SKM-1 (cell line): ENCODE data around the gene SESN2.
"Not testable (repeated sequence)": the region's sequence is repeated elsewhere in the genome, so short reads cannot be mapped to it uniquely, and the experiment has no call there.

ENCODE experiments used
- DNase-seq: peaks from one replicate; lab custom pipeline; 2025; ENCODE audit not compliant: unreplicated experiment; lab: John Stamatoyannopoulos, UW

Gene SESN2

GRCh38 chr1:28326984-28327383 lies 67.7 kb downstream of the SESN2 start:
- DNase-seq, result no peak

GRCh38 chr1:28327431-28327830 lies 68.1 kb downstream of the SESN2 start:
- DNase-seq, result not testable (repeated sequence)

- no peak for DNase-seq
Observed at GRCh38 chr1:28328228-28328648, 68.9 kb downstream of the SESN2 start.

GRCh38 chr1:28329395-28330153 lies 70.3 kb downstream of the SESN2 start:
- DNase-seq, result no peak
